Sciatic nerve (tissue), 2 donors: ENCODE results near the gene GRIK4. TPM values are rescaled to one million over a fixed set of nuclear protein-coding genes. Genes with fewer than 3 reads are reported as not detected.

Source experiments
- ATAC-seq: fragments of 200-7000 bp; cut with Tn5 transposase; one replicate; pipeline ENCODE4 v1.9.1; 2020; ENCODE audit warnings: mild to moderate bottlenecking, moderate library complexity
- DNase-seq: peaks from one replicate; pipeline ENCODE4 v3.0.0-alpha.2; 2020; ENCODE audit warnings: low spot score
- intact Hi-C: fragments of 100-400 bp; cut with DNase I; formaldehyde crosslinking; loops from one replicate; pipeline ENCODE4 v1.14.2; 2022
- total RNA-seq: library from RNA; stranded (reverse); fragmentation: NEBNext Ultra II Directional; extraction: Animal tissue kit (Norgen Biotek cat#: 25700); gene quantifications from one replicate; pipeline ENCODE4 v1.2.1, GENCODE V29; 2021
- donor health status: DM: no; HTN: no; CAD: no.
- donor health status: DM: no; HTN: no; CAD: no.

Gene GRIK4
- total RNA-seq, 1 donor from 2014 or later, result 0.27 TPM

GRCh38 chr11:120917559-120918239, 406.2 kb downstream of the GRIK4 start:
- ATAC-seq (no peak), DNase-seq (no peak)
- intact Hi-C loops, result no loop called here

GRCh38 chr11:120918257-120918656, 406.7 kb downstream of the GRIK4 start:
- DNase-seq (no peak), ATAC-seq (no peak)
- intact Hi-C loops, result no loop called here

- intact Hi-C loops, result no loop called here
- DNase-seq, result no peak
- no peak for ATAC-seq
Measured at GRCh38 chr11:120919045-120919444, 407.5 kb downstream of the GRIK4 start.

- ATAC-seq, result no peak
- intact Hi-C loops, result no loop called here
- DNase-seq, result no peak
Measured at GRCh38 chr11:120919566-120919965, 408.0 kb downstream of the GRIK4 start.

- intact Hi-C loops, result no loop called here
- ATAC-seq, result no peak
- no peak for DNase-seq
Measured at GRCh38 chr11:120923866-120924508, 412.4 kb downstream of the GRIK4 start.

GRCh38 chr11:120925944-120926343, 414.4 kb downstream of the GRIK4 start:
- no peak for ATAC-seq
- DNase-seq, result no peak
- intact Hi-C loops, result no loop called here

- DNase-seq (no peak), ATAC-seq (no peak)
- intact Hi-C loops, result no loop called here
Measured at GRCh38 chr11:120928627-120929026, 417.1 kb downstream of the GRIK4 start.

- ATAC-seq (no peak), DNase-seq (no peak)
- intact Hi-C loops, result no loop called here
Measured at GRCh38 chr11:120929090-120929489, 417.5 kb downstream of the GRIK4 start.

GRCh38 chr11:120929664-120930154, 418.2 kb downstream of the GRIK4 start:
- intact Hi-C loops, result no loop called here
- ATAC-seq, result peak; percentile 75
- DNase-seq, result no peak

- intact Hi-C loops, result no loop called here
- ATAC-seq (no peak), DNase-seq (no peak)
Measured at GRCh38 chr11:120931057-120931779, 419.7 kb downstream of the GRIK4 start.

- intact Hi-C loops, result no loop called here
- ATAC-seq (no peak), DNase-seq (no peak)
Measured at GRCh38 chr11:120932305-120932915, 420.9 kb downstream of the GRIK4 start.

- ATAC-seq (no peak), DNase-seq (no peak)
- intact Hi-C loops, result no loop called here
Measured at GRCh38 chr11:120936356-120936755, 424.8 kb downstream of the GRIK4 start.

GRCh38 chr11:120937501-120937900, 426.0 kb downstream of the GRIK4 start:
- intact Hi-C loops, result no loop called here
- DNase-seq (no peak), ATAC-seq (no peak)

- ATAC-seq (no peak), DNase-seq (no peak)
- intact Hi-C loops, result no loop called here
Measured at GRCh38 chr11:120938260-120938659, 426.7 kb downstream of the GRIK4 start.

GRCh38 chr11:120940160-120940848, 428.8 kb downstream of the GRIK4 start:
- intact Hi-C loops, result loop anchor here (5.0 kb wide), 1 partner anchor 142 kb away; no protein-coding TSS in a partner anchor
- ATAC-seq, result no peak
- DNase-seq, result no peak

- no peak for ATAC-seq
- DNase-seq, result no peak
- intact Hi-C loops, result loop anchor here (5.0 kb wide), 1 partner anchor 141 kb away; no protein-coding TSS in a partner anchor
Measured at GRCh38 chr11:120941000-120941399, 429.5 kb downstream of the GRIK4 start.

GRCh38 chr11:120942701-120943100, 431.2 kb downstream of the GRIK4 start:
- intact Hi-C loops, result loop anchor here (5.0 kb wide), 1 partner anchor 140 kb away; no protein-coding TSS in a partner anchor
- ATAC-seq (no peak), DNase-seq (no peak)

GRCh38 chr11:120945042-120945441, 433.5 kb downstream of the GRIK4 start:
- no peak for DNase-seq
- intact Hi-C loops, result no loop called here
- ATAC-seq, result no peak

- intact Hi-C loops, result loop anchor here (5.0 kb wide), 1 partner anchor 439 kb away; the partner anchor contains the start of gene GRIK4
- ATAC-seq (no peak), DNase-seq (no peak)
Measured at GRCh38 chr11:120950880-120951279, 439.3 kb downstream of the GRIK4 start.
